Hematopoietic multipotent progenitor cell treated with erythropoietin and hydrocortisone succinate and interleukin-3 and kit ligand, for 4 days (in vitro differentiated cells): Measurements from ENCODE around the gene CHN2.

Experiments
- DNase-seq: peaks from one replicate; pipeline ENCODE4 v3.0.0-alpha.2; 2015

Gene CHN2

GRCh38 chr7:29288181-29289091 is 93.9 kb downstream of the CHN2 start:
- DNase-seq, result no peak

GRCh38 chr7:29289156-29290021 is 94.8 kb downstream of the CHN2 start:
- peak; percentile 74 for DNase-seq

GRCh38 chr7:29290829-29291228 is 96.3 kb downstream of the CHN2 start:
- no peak for DNase-seq

GRCh38 chr7:29291723-29292618 is 97.4 kb downstream of the CHN2 start:
- DNase-seq, result no peak

- DNase-seq, result no peak
Measured at GRCh38 chr7:29292886-29293658, 98.5 kb downstream of the CHN2 start.

GRCh38 chr7:29296421-29296820 is 101.8 kb downstream of the CHN2 start:
- no peak for DNase-seq

- DNase-seq, result peak; percentile 31
Measured at GRCh38 chr7:29297194-29297890, 102.8 kb downstream of the CHN2 start.

- no peak for DNase-seq
Measured at GRCh38 chr7:29299086-29299485, 104.5 kb downstream of the CHN2 start.

GRCh38 chr7:29300026-29300480 is 105.5 kb downstream of the CHN2 start:
- no peak for DNase-seq

GRCh38 chr7:29300649-29301048 is 106.1 kb downstream of the CHN2 start:
- no peak for DNase-seq

GRCh38 chr7:29302666-29303395 is 108.3 kb downstream of the CHN2 start:
- DNase-seq, result no peak

GRCh38 chr7:29304756-29305155 is 110.2 kb downstream of the CHN2 start:
- no peak for DNase-seq

GRCh38 chr7:29306319-29306991 is 111.9 kb downstream of the CHN2 start:
- DNase-seq, result no peak

- no peak for DNase-seq
Measured at GRCh38 chr7:29308424-29308823, 113.8 kb downstream of the CHN2 start.

GRCh38 chr7:29309041-29309854 is 114.7 kb downstream of the CHN2 start:
- peak; percentile 68 for DNase-seq

- no peak for DNase-seq
Measured at GRCh38 chr7:29310625-29311024, 116.0 kb downstream of the CHN2 start.

GRCh38 chr7:29311314-29311713 is 116.7 kb downstream of the CHN2 start:
- DNase-seq, result no peak

- DNase-seq, result no peak
Measured at GRCh38 chr7:29314148-29314547, 119.6 kb downstream of the CHN2 start.
